ENCODE data around the gene MYO7A. TPM values are rescaled to one million over a fixed set of nuclear protein-coding genes. Genes with fewer than 3 reads are reported as not detected.
A peak's percentile ranks its signal among the peaks of the same experiment; 100 is the strongest.

The MYO7A gene
- total RNA-seq, 4 donors from 2014 or later: 2.0 to 18.2 (median 6.6) TPM

GRCh38 chr11:77089004-77089545 lies 39.0 kb upstream of the MYO7A start:
- Histone ChIP-seq H3K4me1 (no peaks in the 10 kb centered on the region), H3K9me3 (no peaks in the 10 kb centered on the region), H3K27me3 (no peaks in the 10 kb centered on the region), H3K4me3 (no peak overlapping the region), H3K27ac (no peak overlapping the region), H3K36me3 (no peaks in the 10 kb centered on the region)
- intact Hi-C loops (cut with DNase I; ENCODE audit: low total_unique reads): no loop called here
- DNase-seq: no peak
- TF ChIP-seq POLR2A (IDR thresholded peaks at IDR 0.05) (no peak), CTCF (IDR thresholded peaks at IDR 0.05) (no peak)

GRCh38 chr11:77090046-77090372 lies 38.0 kb upstream of the MYO7A start:
- no peak overlapping the region for H3K27ac ChIP-seq
- no peaks in the 10 kb centered on the region for H3K9me3 ChIP-seq
- H3K36me3 ChIP-seq: no peaks in the 10 kb centered on the region
- TF ChIP-seq POLR2A (IDR thresholded peaks at IDR 0.05) (no peak), CTCF (IDR thresholded peaks at IDR 0.05) (no peak)
- no peaks in the 10 kb centered on the region for H3K27me3 ChIP-seq
- no peak overlapping the region for H3K4me3 ChIP-seq
- H3K4me1 ChIP-seq: no peaks in the 10 kb centered on the region
- intact Hi-C loops (cut with DNase I; ENCODE audit: low total_unique reads): loop anchor here (5.0 kb wide), 1 partner anchor 43 kb away; no protein-coding TSS in a partner anchor
- DNase-seq: no peak

GRCh38 chr11:77090373-77091111 lies 37.5 kb upstream of the MYO7A start:
- Histone ChIP-seq H3K27ac (no peak overlapping the region), H3K9me3 (no peaks in the 10 kb centered on the region), H3K36me3 (no peaks in the 10 kb centered on the region), H3K4me1 (no peaks in the 10 kb centered on the region), H3K4me3 (no peak overlapping the region), H3K27me3 (no peaks in the 10 kb centered on the region)
- TF ChIP-seq POLR2A (IDR thresholded peaks at IDR 0.05) (no peak), CTCF (IDR thresholded peaks at IDR 0.05) (no peak)
- intact Hi-C loops (cut with DNase I; ENCODE audit: low total_unique reads): loop anchor here (5.0 kb wide), 1 partner anchor 43 kb away; no protein-coding TSS in a partner anchor
- DNase-seq: no peak

- DNase-seq: peak; percentile 80 to 81
- TF ChIP-seq POLR2A (IDR thresholded peaks at IDR 0.05): no peak
- TF ChIP-seq CTCF (IDR thresholded peaks at IDR 0.05): peak; percentile 90 to 98 (median 95)
- H3K4me3 ChIP-seq: no peak overlapping the region
- no peaks in the 10 kb centered on the region for H3K36me3 ChIP-seq
- no peaks in the 10 kb centered on the region for H3K27me3 ChIP-seq
- no peaks in the 10 kb centered on the region for H3K4me1 ChIP-seq
- no peak overlapping the region for H3K27ac ChIP-seq
- no peaks in the 10 kb centered on the region for H3K9me3 ChIP-seq
- intact Hi-C loops (cut with DNase I; ENCODE audit: low total_unique reads): loop anchor here (5.0 kb wide), 1 partner anchor 44 kb away; no protein-coding TSS in a partner anchor
Measured at GRCh38 chr11:77091146-77091940, 36.7 kb upstream of the MYO7A start.

GRCh38 chr11:77092382-77092781 lies 35.7 kb upstream of the MYO7A start:
- DNase-seq: no peak
- Histone ChIP-seq H3K27me3 (no peaks in the 10 kb centered on the region), H3K36me3 (no peaks in the 10 kb centered on the region), H3K4me1 (no peaks in the 10 kb centered on the region), H3K9me3 (no peaks in the 10 kb centered on the region), H3K4me3 (no peak overlapping the region), H3K27ac (no peak overlapping the region)
- TF ChIP-seq CTCF (IDR thresholded peaks at IDR 0.05): no peak
- no peak for TF ChIP-seq POLR2A (IDR thresholded peaks at IDR 0.05)
- intact Hi-C loops (cut with DNase I; ENCODE audit: low total_unique reads): loop anchor here (5.0 kb wide), 1 partner anchor 45 kb away; no protein-coding TSS in a partner anchor
